Measurements from ENCODE around the gene SYNE2. TPM values are rescaled to one million over a fixed set of nuclear protein-coding genes. Genes with fewer than 3 reads are reported as not detected.

SYNE2 gene
- total and polyA plus RNA-seq, 10 of the 15 experiments (the other 5 are each of a cell fraction or from before 2014, with no cell fraction given) = 2.1 to 52.7 (median 38.1) TPM

GRCh38 chr14:64092338-64092737 is 239.5 kb downstream of the SYNE2 start (continued):
- no peak for TF ChIP-seq ATF2 (IDR thresholded peaks at IDR 0.05; ENCODE audit: low read length)
- TF ChIP-seq BACH1 (IDR thresholded peaks at IDR 0.05; ENCODE audit: borderline replicate concordance) = no peak
- no peak for TF ChIP-seq ASH2L (IDR thresholded peaks at IDR 0.05; ENCODE audit: borderline replicate concordance, low read depth)
- no peak for TF ChIP-seq TCF12 (IDR thresholded peaks at IDR 0.05; ENCODE audit: low read depth, low read length)

GRCh38 chr14:64092940-64093339 is 240.1 kb downstream of the SYNE2 start:
- no TSS peak for BruUV-seq (replicated peaks)
- SMC1A ChIA-PET (ENCODE audit: uncharacterized antibody, unreplicated experiment) = interaction anchor here (1.4 kb wide), 1 partner anchor 10 kb away, joined by 3 read pairs; no protein-coding TSS in a partner anchor
- Histone ChIP-seq H3K4me1 (ENCODE audit: control insufficient read depth, insufficient read depth, low read length) (no peaks in the 10 kb centered on the region), H3K9me3 (replicated peaks; ENCODE audit: control insufficient read depth, insufficient read depth, low read length) (no peaks in the 10 kb centered on the region), H4K20me1 (ENCODE audit: control insufficient read depth, insufficient read depth) (no peaks in the 10 kb centered on the region), H3K4me3 (no peak overlapping the region), H3K27me3 (replicated peaks in 1 of 2; ENCODE audit: control insufficient read depth in 2 of 2, insufficient read depth in 2 of 2, low read length in 1 of 2) (no peaks in the 10 kb centered on the region), H3K27ac (ENCODE audit: control insufficient read depth, insufficient read depth) (no peak overlapping the region), H2AFZ (ENCODE audit: control insufficient read depth, low read depth, low read length) (no peak overlapping the region), H3K4me2 (ENCODE audit: control insufficient read depth, insufficient read depth) (no peak overlapping the region), H3K79me2 (ENCODE audit: control insufficient read depth, insufficient read depth, low read length) (no peaks in the 10 kb centered on the region), H3K36me3 (ENCODE audit: control insufficient read depth in 2 of 2, insufficient read depth in 2 of 2, low read length in 1 of 2) (peaks cover 0 to 8% of the 10 kb centered on the region in 2 experiments), H3K9ac (ENCODE audit: control insufficient read depth, insufficient read depth, low read length) (no peak overlapping the region)
- DNase-seq (ENCODE audit: low read depth, low spot score) = no peak
- no peak for ATAC-seq
- WGBS (ENCODE audit: insufficient coverage, insufficient replicate concordance, low lambda C conversion rate, missing lambda C conversion rate) = 81% methylated on average over 5 of the region's 5 CpGs
- intact Hi-C loops (cut with micrococcal nuclease; ENCODE audit: unreplicated experiment) (no loop called here), in situ Hi-C loops (cut with MboI) (no loop called here)
- POLR2A ChIA-PET = interaction anchor here (0.5 kb wide), 1 partner anchor 57 kb away, joined by 5 read pairs; no protein-coding TSS in a partner anchor
- RAD21 ChIA-PET (ENCODE audit: unreplicated experiment) = no interaction called here
- TF ChIP-seq BCLAF1 (IDR thresholded peaks at IDR 0.05) (no peak), CUX1 (IDR thresholded peaks at IDR 0.05; ENCODE audit: insufficient replicate concordance, low read depth, low read length) (no peak), ATF7 (IDR thresholded peaks at IDR 0.05; ENCODE audit: low read depth) (no peak)
- CTCF ChIA-PET = no interaction called here
- no peak for FAIRE-seq
